ENCODE results near the gene USP54.

DNA sequence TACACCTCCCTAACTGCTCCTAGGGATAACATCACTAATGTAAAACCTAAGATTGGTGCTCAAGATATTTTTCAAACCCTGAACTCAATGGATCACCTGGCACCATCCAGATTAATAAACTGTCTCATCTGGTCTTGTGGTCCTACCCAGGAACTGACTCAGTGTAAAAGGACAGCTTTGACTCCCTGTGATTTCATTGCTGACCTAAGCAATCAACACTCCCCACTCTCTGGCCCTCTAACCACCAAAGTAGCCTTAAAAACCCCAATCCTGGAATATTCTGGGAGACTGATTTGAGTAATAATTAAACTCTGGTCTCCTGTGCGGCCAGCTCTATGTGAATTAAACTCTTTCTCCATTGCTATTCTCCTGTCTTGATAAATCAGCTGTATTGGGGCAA lies 6.2 kb upstream of the USP54 start:
- no peak for TF ChIP-seq EZH2 (IDR thresholded peaks at IDR 0.05; ENCODE audit: borderline replicate concordance, insufficient read depth, low read length, poor library complexity, severe bottlenecking)
- TF ChIP-seq, protein P1, sequence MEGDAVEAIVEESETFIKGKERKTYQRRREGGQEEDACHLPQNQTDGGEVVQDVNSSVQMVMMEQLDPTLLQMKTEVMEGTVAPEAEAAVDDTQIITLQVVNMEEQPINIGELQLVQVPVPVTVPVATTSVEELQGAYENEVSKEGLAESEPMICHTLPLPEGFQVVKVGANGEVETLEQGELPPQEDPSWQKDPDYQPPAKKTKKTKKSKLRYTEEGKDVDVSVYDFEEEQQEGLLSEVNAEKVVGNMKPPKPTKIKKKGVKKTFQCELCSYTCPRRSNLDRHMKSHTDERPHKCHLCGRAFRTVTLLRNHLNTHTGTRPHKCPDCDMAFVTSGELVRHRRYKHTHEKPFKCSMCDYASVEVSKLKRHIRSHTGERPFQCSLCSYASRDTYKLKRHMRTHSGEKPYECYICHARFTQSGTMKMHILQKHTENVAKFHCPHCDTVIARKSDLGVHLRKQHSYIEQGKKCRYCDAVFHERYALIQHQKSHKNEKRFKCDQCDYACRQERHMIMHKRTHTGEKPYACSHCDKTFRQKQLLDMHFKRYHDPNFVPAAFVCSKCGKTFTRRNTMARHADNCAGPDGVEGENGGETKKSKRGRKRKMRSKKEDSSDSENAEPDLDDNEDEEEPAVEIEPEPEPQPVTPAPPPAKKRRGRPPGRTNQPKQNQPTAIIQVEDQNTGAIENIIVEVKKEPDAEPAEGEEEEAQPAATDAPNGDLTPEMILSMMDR (IDR thresholded peaks at IDR 0.05; ENCODE audit: poor library complexity, severe bottlenecking), result no peak
- TF ChIP-seq, protein P2, sequence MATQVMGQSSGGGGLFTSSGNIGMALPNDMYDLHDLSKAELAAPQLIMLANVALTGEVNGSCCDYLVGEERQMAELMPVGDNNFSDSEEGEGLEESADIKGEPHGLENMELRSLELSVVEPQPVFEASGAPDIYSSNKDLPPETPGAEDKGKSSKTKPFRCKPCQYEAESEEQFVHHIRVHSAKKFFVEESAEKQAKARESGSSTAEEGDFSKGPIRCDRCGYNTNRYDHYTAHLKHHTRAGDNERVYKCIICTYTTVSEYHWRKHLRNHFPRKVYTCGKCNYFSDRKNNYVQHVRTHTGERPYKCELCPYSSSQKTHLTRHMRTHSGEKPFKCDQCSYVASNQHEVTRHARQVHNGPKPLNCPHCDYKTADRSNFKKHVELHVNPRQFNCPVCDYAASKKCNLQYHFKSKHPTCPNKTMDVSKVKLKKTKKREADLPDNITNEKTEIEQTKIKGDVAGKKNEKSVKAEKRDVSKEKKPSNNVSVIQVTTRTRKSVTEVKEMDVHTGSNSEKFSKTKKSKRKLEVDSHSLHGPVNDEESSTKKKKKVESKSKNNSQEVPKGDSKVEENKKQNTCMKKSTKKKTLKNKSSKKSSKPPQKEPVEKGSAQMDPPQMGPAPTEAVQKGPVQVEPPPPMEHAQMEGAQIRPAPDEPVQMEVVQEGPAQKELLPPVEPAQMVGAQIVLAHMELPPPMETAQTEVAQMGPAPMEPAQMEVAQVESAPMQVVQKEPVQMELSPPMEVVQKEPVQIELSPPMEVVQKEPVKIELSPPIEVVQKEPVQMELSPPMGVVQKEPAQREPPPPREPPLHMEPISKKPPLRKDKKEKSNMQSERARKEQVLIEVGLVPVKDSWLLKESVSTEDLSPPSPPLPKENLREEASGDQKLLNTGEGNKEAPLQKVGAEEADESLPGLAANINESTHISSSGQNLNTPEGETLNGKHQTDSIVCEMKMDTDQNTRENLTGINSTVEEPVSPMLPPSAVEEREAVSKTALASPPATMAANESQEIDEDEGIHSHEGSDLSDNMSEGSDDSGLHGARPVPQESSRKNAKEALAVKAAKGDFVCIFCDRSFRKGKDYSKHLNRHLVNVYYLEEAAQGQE (IDR thresholded peaks at IDR 0.05; ENCODE audit: borderline replicate concordance), result no peak
- no peak for TF ChIP-seq EP300 (conservative IDR thresholded peaks at IDR 0.05; ENCODE audit: poor library complexity, severe bottlenecking)
- TF ChIP-seq SMC3 (conservative IDR thresholded peaks at IDR 0.05; ENCODE audit: poor library complexity), result no peak
- TF ChIP-seq POLR2AphosphoS5 (IDR thresholded peaks at IDR 0.05), result no peak

Measured in neural cell (in vitro differentiated cells).